ENCODE data around the gene PDCL2. TPM values are rescaled to one million over a fixed set of nuclear protein-coding genes. Genes with fewer than 3 reads are reported as not detected.
"Not testable (repeated sequence)": the region's sequence is repeated elsewhere in the genome, so short reads cannot be mapped to it uniquely, and the experiment has no call there.

PDCL2 gene
- total RNA-seq, 1 donor from 2014 or later: not detected

GRCh38 chr4:55600640-55601039, 8.6 kb upstream of the PDCL2 start:
- DNase-seq (ENCODE audit: low spot score): no peak
- intact Hi-C loops (cut with DNase I): no loop called here

GRCh38 chr4:55598641-55599040, 6.6 kb upstream of the PDCL2 start:
- no peak for DNase-seq (ENCODE audit: low spot score)
- intact Hi-C loops (cut with DNase I): no loop called here

DNA sequence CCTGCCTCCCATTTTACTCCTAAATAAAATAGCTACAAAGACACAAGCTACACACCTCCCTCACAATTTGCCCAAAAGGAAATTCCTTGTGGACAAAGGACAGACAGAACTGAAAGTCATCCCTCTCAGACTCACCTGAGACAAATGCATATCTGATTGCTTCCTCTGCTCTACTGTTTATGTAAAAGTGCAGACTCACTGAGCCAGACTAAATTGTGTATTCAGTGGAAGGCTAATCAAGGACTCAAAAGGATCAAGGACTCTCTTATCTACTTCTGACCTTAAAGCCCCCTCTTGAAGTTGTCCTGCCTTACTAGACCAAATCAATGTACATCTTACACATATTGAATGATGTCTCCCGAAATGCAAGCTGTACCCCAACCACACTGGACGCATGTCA, 3.9 kb downstream of the PDCL2 start:
- no peak for DNase-seq (ENCODE audit: low spot score)
- intact Hi-C loops (cut with DNase I): no loop called here

- intact Hi-C loops (cut with DNase I); DNase-seq (ENCODE audit: low spot score): not testable (repeated sequence)
Measured at GRCh38 chr4:55582773-55583172, 9.3 kb downstream of the PDCL2 start.

DNA sequence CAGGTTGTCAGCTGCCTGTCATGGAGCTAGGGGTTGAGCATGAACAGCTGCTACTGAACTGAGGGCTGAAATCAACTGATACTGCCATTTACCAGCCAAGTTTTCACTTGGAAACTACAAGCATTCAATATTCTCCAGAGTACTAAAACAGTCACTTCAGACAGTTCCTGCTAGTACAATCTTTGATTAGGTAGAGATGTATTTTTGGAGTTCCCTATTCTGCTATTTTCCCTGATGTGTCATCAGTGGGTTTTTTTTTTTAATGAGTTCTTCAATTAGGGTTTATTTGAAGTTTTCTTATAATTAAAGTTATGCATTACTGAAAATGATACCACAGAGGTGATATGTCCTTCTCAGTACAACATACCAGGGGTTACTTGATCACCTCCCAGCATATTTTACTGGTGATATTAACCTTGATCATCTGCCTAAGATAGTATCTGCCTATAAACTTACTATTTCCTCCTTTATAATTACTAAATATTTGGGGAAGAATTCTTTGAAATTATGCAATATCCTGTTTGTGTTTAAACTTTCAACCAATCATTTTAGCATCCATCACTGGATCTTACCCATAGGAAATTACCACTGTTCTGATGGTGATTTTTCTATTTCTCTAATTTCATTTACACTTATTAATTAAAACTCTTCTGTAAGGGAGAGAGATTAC, 13.6 kb downstream of the PDCL2 start:
- intact Hi-C loops (cut with DNase I): no loop called here
- DNase-seq (ENCODE audit: low spot score): no peak

DNA sequence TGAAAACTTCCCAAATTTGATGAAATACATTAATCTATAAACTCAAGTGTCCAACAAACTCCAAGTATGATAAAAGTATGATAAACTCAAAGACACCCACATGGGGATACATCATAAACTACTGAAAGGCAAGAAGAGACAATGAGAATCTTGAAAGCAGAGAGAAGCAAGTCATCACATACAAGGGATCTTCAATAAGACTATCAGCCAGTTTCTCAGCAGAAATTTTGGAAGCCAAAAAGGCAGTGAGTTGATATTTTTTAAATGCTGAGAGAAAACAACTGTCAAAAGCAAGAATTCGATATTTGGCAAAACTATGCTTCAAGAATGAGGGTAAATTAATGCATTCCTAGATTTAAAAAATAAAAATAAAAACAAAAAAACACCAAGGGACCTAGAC, 16.5 kb downstream of the PDCL2 start:
- intact Hi-C loops (cut with DNase I): no loop called here

GRCh38 chr4:55574252-55574651, 17.8 kb downstream of the PDCL2 start:
- intact Hi-C loops (cut with DNase I): no loop called here

More for the DNA sequence above, 16.5 kb downstream of the PDCL2 start:
- no peak for DNase-seq (ENCODE audit: low spot score)

GRCh38 chr4:55571806-55572205, 20.2 kb downstream of the PDCL2 start:
- no peak for DNase-seq (ENCODE audit: low spot score)
- intact Hi-C loops (cut with DNase I): no loop called here

More at GRCh38 chr4:55574252-55574651, 17.8 kb downstream of the PDCL2 start:
- no peak for DNase-seq (ENCODE audit: low spot score)

- intact Hi-C loops (cut with DNase I): no loop called here
- no peak for DNase-seq (ENCODE audit: low spot score)
Measured at GRCh38 chr4:55568905-55569504, 23.0 kb downstream of the PDCL2 start.

- DNase-seq (ENCODE audit: low spot score): no peak
- intact Hi-C loops (cut with DNase I): no loop called here
Measured at GRCh38 chr4:55561889-55562288, 30.2 kb downstream of the PDCL2 start.

GRCh38 chr4:55560096-55560495, 31.9 kb downstream of the PDCL2 start:
- intact Hi-C loops (cut with DNase I): no loop called here
- no peak for DNase-seq (ENCODE audit: low spot score)

DNA sequence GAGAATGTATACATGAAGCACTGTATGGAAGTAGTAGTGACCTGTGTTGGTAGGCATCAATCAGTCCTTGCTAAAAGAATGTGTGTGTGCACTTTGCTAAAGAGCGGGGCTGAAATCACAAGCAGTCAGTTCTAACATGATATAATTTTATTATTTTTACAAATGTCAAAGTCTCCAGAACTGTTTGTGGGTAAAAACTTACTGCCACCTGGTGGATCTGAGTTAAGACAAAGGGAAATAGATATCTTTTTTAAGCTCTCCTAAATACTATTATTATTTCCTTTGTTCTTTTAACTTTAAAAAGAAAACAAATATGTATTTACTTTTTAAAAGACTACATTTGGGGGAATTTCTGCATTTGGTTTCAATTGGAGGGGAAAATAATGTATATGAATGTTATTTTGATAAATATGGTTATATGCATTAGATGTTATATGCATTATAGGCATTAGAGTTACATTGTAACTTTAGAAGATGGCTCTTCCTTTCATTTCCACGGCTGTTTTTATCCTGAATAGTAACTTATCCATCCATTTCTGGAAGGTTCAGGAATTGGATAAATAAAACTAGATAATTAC, 37.5 kb downstream of the PDCL2 start:
- intact Hi-C loops (cut with DNase I): loop anchor here (5.0 kb wide), 1 partner anchor 107 kb away; no protein-coding TSS in a partner anchor
- no peak for DNase-seq (ENCODE audit: low spot score)

GRCh38 chr4:55553441-55554201, 38.4 kb downstream of the PDCL2 start:
- no peak for DNase-seq (ENCODE audit: low spot score)
- intact Hi-C loops (cut with DNase I): loop anchor here (5.0 kb wide), 1 partner anchor 106 kb away; no protein-coding TSS in a partner anchor

- not testable (repeated sequence) for DNase-seq (ENCODE audit: low spot score)
- intact Hi-C loops (cut with DNase I): loop anchor here (5.0 kb wide), 1 partner anchor 105 kb away; no protein-coding TSS in a partner anchor
Measured at GRCh38 chr4:55551964-55552363, 40.1 kb downstream of the PDCL2 start.

- no peak for DNase-seq (ENCODE audit: low spot score)
- intact Hi-C loops (cut with DNase I): loop anchor here (5.0 kb wide), 2 partner anchors 103 to 302 kb away; partner anchors contain the start of gene EXOC1
Measured at GRCh38 chr4:55549888-55550287, 42.2 kb downstream of the PDCL2 start.

DNA sequence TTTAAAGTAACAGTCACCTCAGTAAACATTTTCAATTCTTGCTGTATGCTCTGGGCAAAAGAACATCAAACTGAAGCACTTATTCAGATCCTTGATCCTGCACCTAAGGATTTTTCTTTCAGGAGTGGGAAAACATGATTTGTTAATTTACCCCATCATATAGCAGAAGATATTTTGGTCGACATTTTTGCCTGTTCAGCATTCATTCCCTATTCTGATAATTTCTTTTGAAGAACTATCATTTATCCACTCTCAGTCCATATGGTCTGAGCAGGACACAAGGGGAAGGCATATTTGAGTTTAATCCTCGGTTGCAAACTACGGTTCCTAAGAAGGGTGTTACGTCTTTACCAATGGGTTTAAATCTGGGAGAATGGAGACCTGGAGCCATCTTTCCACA, 44.1 kb downstream of the PDCL2 start:
- no peak for DNase-seq (ENCODE audit: low spot score)
- intact Hi-C loops (cut with DNase I): loop anchor here (2.0 to 5.0 kb wide), 2 partner anchors 201 to 304 kb away; partner anchors contain the start of genes EXOC1 and SRD5A3

GRCh38 chr4:55547466-55547770, 44.6 kb downstream of the PDCL2 start:
- no peak for DNase-seq (ENCODE audit: low spot score)
- intact Hi-C loops (cut with DNase I): loop anchor here (2.0 to 5.0 kb wide), 2 partner anchors 201 to 305 kb away; partner anchors contain the start of genes EXOC1 and SRD5A3

GRCh38 chr4:55546756-55547465, 45.1 kb downstream of the PDCL2 start, which contains the start of gene CLOCK:
Gene CLOCK (minus strand): TSS chr4:55546909. CDS start chr4:55482785, 64,124 bp downstream.
- intact Hi-C loops (cut with DNase I): loop anchor here (1.0 to 5.0 kb wide), 3 partner anchors 151 to 305 kb away; partner anchors contain the start of genes EXOC1 and SRD5A3

DNA sequence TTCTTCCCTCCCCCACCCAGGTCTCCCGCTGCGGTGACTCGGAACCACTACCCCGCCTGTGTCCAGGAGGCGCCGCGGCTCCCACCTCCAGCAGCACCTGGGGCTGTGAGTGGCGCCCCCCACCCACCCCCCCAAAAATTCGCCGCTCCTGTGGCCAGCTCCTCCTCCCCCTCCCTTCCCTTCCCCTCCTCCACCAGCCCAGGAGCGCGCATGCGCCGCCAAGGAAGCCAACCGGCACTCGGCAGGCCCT, 45.6 kb downstream of the PDCL2 start:
- intact Hi-C loops (cut with DNase I): loop anchor here (1.0 to 5.0 kb wide), 3 partner anchors 150 to 306 kb away; partner anchors contain the start of genes EXOC1 and SRD5A3

More at GRCh38 chr4:55546756-55547465, 45.1 kb downstream of the PDCL2 start, which contains the start of gene CLOCK:
- DNase-seq (ENCODE audit: low spot score): peak; percentile 93

More for the DNA sequence above, 45.6 kb downstream of the PDCL2 start:
- DNase-seq (ENCODE audit: low spot score): no peak

Measured in cardiac septum (tissue), 1 donor.